ENCODE results near the gene SKAP1.

SKAP1 gene

DNA sequence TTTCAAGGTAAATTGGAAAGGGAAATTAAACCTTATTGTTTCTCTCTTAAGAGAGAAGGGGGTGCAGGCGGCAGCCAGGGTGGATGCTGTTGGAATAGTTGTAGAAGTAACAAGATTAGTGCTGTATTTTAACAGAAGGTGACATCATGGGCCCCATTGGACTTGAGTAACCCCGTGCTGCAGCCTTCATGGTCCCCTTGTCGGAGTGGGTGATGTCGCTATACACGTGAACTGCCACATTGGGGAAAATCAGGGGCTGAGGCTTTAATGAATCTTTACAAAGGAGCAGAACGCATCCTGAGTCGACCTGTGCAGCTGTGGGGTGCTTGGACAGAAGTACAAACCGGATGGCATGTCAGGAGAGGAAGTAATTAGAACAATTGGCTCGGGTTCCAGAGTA is 319.3 kb downstream of the SKAP1 start:
- DNase-seq (ENCODE audit: insufficient read length, low spot score) (no peak), FAIRE-seq (peak; percentile 5)
- TF ChIP-seq POU2F2 (IDR thresholded peaks at IDR 0.05; ENCODE audit: low read depth, low read length), result no peak
- TF ChIP-seq PAX5 (IDR thresholded peaks at IDR 0.05; ENCODE audit: insufficient read depth, low read length, severe bottlenecking), result no peak
- TF ChIP-seq POLR2AphosphoS5 (IDR thresholded peaks at IDR 0.05; ENCODE audit: low read depth, low read length), result no peak
- TF ChIP-seq TAF1 (IDR thresholded peaks at IDR 0.05; ENCODE audit: low read depth, low read length), result no peak
- TF ChIP-seq POLR2A (IDR thresholded peaks at IDR 0.05; ENCODE audit: low read depth, low read length), result no peak
- no peak for TF ChIP-seq SPI1 (IDR thresholded peaks at IDR 0.05; ENCODE audit: low read depth, low read length)

- FAIRE-seq, result peak; percentile 87
- DNase-seq (ENCODE audit: insufficient read length, low spot score), result peak; percentile 68
- TF ChIP-seq POLR2AphosphoS5 (IDR thresholded peaks at IDR 0.05; ENCODE audit: low read depth, low read length), result peak; percentile 52; the same call in 1 of the 2 replicates
- TF ChIP-seq POU2F2 (IDR thresholded peaks at IDR 0.05; ENCODE audit: low read depth, low read length), result no peak
- peak; percentile 80; the same call in 1 of the 2 replicates for TF ChIP-seq POLR2A (IDR thresholded peaks at IDR 0.05; ENCODE audit: low read depth, low read length)
- TF ChIP-seq TAF1 (IDR thresholded peaks at IDR 0.05; ENCODE audit: low read depth, low read length), result 0 out of 2 replicates have a peak, but pooled peaks have one; percentile 62
Measured at GRCh38 chr17:48107137-48108055, 322.6 kb downstream of the SKAP1 start, which contains the start of gene SNX11. Gene SNX11, plus strand, starts transcription at chr17:48107766. Its CDS starts 4,278 bp downstream, at chr17:48112044.

GRCh38 chr17:48106802-48107136 is 323.2 kb downstream of the SKAP1 start:
- DNase-seq (ENCODE audit: insufficient read length, low spot score) (no peak), FAIRE-seq (no peak)
- TF ChIP-seq POU2F2 (IDR thresholded peaks at IDR 0.05; ENCODE audit: low read depth, low read length) (no peak), TAF1 (IDR thresholded peaks at IDR 0.05; ENCODE audit: low read depth, low read length) (no peak), SPI1 (IDR thresholded peaks at IDR 0.05; ENCODE audit: low read depth, low read length) (no peak), POLR2AphosphoS5 (IDR thresholded peaks at IDR 0.05; ENCODE audit: low read depth, low read length) (no peak), POLR2A (IDR thresholded peaks at IDR 0.05; ENCODE audit: low read depth, low read length) (no peak), PAX5 (IDR thresholded peaks at IDR 0.05; ENCODE audit: insufficient read depth, low read length, severe bottlenecking) (no peak)

- no peak for DNase-seq (ENCODE audit: insufficient read length, low spot score)
- TF ChIP-seq POLR2A (IDR thresholded peaks at IDR 0.05; ENCODE audit: low read depth, low read length) (no peak), POU2F2 (IDR thresholded peaks at IDR 0.05; ENCODE audit: low read depth, low read length) (no peak), TAF1 (IDR thresholded peaks at IDR 0.05; ENCODE audit: low read depth, low read length) (no peak), POLR2AphosphoS5 (IDR thresholded peaks at IDR 0.05; ENCODE audit: low read depth, low read length) (no peak), SPI1 (IDR thresholded peaks at IDR 0.05; ENCODE audit: low read depth, low read length) (no peak), PAX5 (IDR thresholded peaks at IDR 0.05; ENCODE audit: insufficient read depth, low read length, severe bottlenecking) (no peak)
- no peak for FAIRE-seq
Measured at GRCh38 chr17:48104440-48104839, 325.6 kb downstream of the SKAP1 start.

GRCh38 chr17:48102798-48103715 is 327.0 kb downstream of the SKAP1 start:
- no peak for DNase-seq (ENCODE audit: insufficient read length, low spot score)
- no peak for FAIRE-seq
- TF ChIP-seq PAX5 (IDR thresholded peaks at IDR 0.05; ENCODE audit: insufficient read depth, low read length, severe bottlenecking) (no peak), TAF1 (IDR thresholded peaks at IDR 0.05; ENCODE audit: low read depth, low read length) (no peak), POLR2AphosphoS5 (IDR thresholded peaks at IDR 0.05; ENCODE audit: low read depth, low read length) (no peak), POU2F2 (IDR thresholded peaks at IDR 0.05; ENCODE audit: low read depth, low read length) (no peak), POLR2A (IDR thresholded peaks at IDR 0.05; ENCODE audit: low read depth, low read length) (no peak), SPI1 (IDR thresholded peaks at IDR 0.05; ENCODE audit: low read depth, low read length) (no peak)

GRCh38 chr17:48102043-48102750 is 327.8 kb downstream of the SKAP1 start:
- TF ChIP-seq PAX5 (IDR thresholded peaks at IDR 0.05; ENCODE audit: insufficient read depth, low read length, severe bottlenecking), result no peak
- no peak for FAIRE-seq
- DNase-seq (ENCODE audit: insufficient read length, low spot score), result no peak

- TF ChIP-seq SPI1 (IDR thresholded peaks at IDR 0.05; ENCODE audit: low read depth, low read length), result no peak
- DNase-seq (ENCODE audit: insufficient read length, low spot score), result peak; percentile 85
- peak; percentile 87 for FAIRE-seq
Measured at GRCh38 chr17:48101012-48101720, 328.8 kb downstream of the SKAP1 start, which contains the start of gene CBX1. Gene CBX1, minus strand, starts transcription at chr17:48101478. Its CDS starts 24,474 bp downstream, at chr17:48077004.

GRCh38 chr17:48100591-48101011 is 329.4 kb downstream of the SKAP1 start:
- no peak for TF ChIP-seq SPI1 (IDR thresholded peaks at IDR 0.05; ENCODE audit: low read depth, low read length)
- no peak for TF ChIP-seq POLR2A (IDR thresholded peaks at IDR 0.05; ENCODE audit: low read depth, low read length)
- TF ChIP-seq POU2F2 (IDR thresholded peaks at IDR 0.05; ENCODE audit: low read depth, low read length), result no peak
- no peak for TF ChIP-seq PAX5 (IDR thresholded peaks at IDR 0.05; ENCODE audit: insufficient read depth, low read length, severe bottlenecking)
- no peak for TF ChIP-seq POLR2AphosphoS5 (IDR thresholded peaks at IDR 0.05; ENCODE audit: low read depth, low read length)
- TF ChIP-seq TAF1 (IDR thresholded peaks at IDR 0.05; ENCODE audit: low read depth, low read length), result no peak
- DNase-seq (ENCODE audit: insufficient read length, low spot score), result no peak
- FAIRE-seq, result no peak
